HG03354 (cell line): ENCODE data around the gene RNASE8.
A peak's percentile ranks its signal among the peaks of the same experiment; 100 is the strongest.

Source experiments
- ATAC-seq: cut with Tn5 transposase; IDR thresholded peaks from one replicate; pipeline ENCODE4 v1.9.1; 2021; ENCODE audit warnings: mild to moderate bottlenecking; ENCODE audit not compliant: unreplicated experiment, poor library complexity, severe bottlenecking

RNASE8 gene

GRCh38 chr14:21070083-21070609 lies 12.5 kb downstream of the RNASE8 start, which contains the start of gene ARHGEF40:
TSS of gene ARHGEF40 (plus strand) at chr14:21070304. CDS start at chr14:21070397, 93 bp downstream.
- ATAC-seq: no peak

- ATAC-seq: peak; percentile 24
Observed at GRCh38 chr14:21070610-21071224, 13.1 kb downstream of the RNASE8 start.

GRCh38 chr14:21071225-21072030 lies 13.8 kb downstream of the RNASE8 start:
- peak; percentile 73 for ATAC-seq

- ATAC-seq: no peak
Observed at GRCh38 chr14:21072031-21072473, 14.4 kb downstream of the RNASE8 start.

- no peak for ATAC-seq
Observed at GRCh38 chr14:21072781-21073339, 15.2 kb downstream of the RNASE8 start.

GRCh38 chr14:21073921-21074320 lies 16.3 kb downstream of the RNASE8 start:
- no peak for ATAC-seq

GRCh38 chr14:21074398-21075272 lies 17.0 kb downstream of the RNASE8 start:
- no peak for ATAC-seq

- ATAC-seq: no peak
Observed at GRCh38 chr14:21075719-21076437, 18.3 kb downstream of the RNASE8 start.

GRCh38 chr14:21077672-21078071 lies 20.1 kb downstream of the RNASE8 start:
- no peak for ATAC-seq

GRCh38 chr14:21078287-21078686 lies 20.7 kb downstream of the RNASE8 start:
- no peak for ATAC-seq

- ATAC-seq: no peak
Observed at GRCh38 chr14:21078726-21079125, 21.1 kb downstream of the RNASE8 start.

GRCh38 chr14:21081521-21082142 lies 24.0 kb downstream of the RNASE8 start:
- ATAC-seq: no peak

GRCh38 chr14:21083565-21084325 lies 26.1 kb downstream of the RNASE8 start:
- ATAC-seq: no peak

- ATAC-seq: no peak
Observed at GRCh38 chr14:21084396-21084795, 26.8 kb downstream of the RNASE8 start.

GRCh38 chr14:21084998-21085853 lies 27.6 kb downstream of the RNASE8 start:
- ATAC-seq: no peak

GRCh38 chr14:21086908-21087293 lies 29.3 kb downstream of the RNASE8 start:
- no peak for ATAC-seq
